Pancreas (tissue), 10 donors: ENCODE results near the gene NDUFS6. TPM values are rescaled to one million over a fixed set of nuclear protein-coding genes. Genes with fewer than 3 reads are reported as not detected.
"Not testable (repeated sequence)": the region's sequence is repeated elsewhere in the genome, so short reads cannot be mapped to it uniquely, and the experiment has no call there.

ENCODE experiments used
- ATAC-seq, 4 donors: fragments of 200-7000 bp; cut with Tn5 transposase; one replicate each; pipeline versions ENCODE4 v1.8.0 to v1.9.1; 2020; ENCODE audit warnings: mild to moderate bottlenecking in 4 of 4, moderate library complexity in 4 of 4
- DNase-seq, 6 donors: peaks; one replicate each; pipeline ENCODE4 v3.0.0-alpha.2; 2020
- FAIRE-seq: peaks from 2 replicates; lab custom pipeline; 2012; peaks lifted over from hg19 to GRCh38; lab: Jason Lieb, UNC
- H3K27ac ChIP-seq, 4 donors: fragments of 200-600 bp; sonication (generic); 1 replicate in 3 of 4; 2 replicates in 1 of 4; pipeline versions ENCODE4 v1.5.0 to v1.8.0; 2020
- H3K27me3 ChIP-seq, 4 donors: fragments of 200-600 bp; one replicate each; pipeline ENCODE4 v1.8.0; 2021
- H3K36me3 ChIP-seq, 3 donors: fragments of 200-600 bp; sonication (generic) in 1 of 3; one replicate each; pipeline versions ENCODE4 v1.5.0 to v1.8.0; 2020 to 2021
- H3K4me1 ChIP-seq, 3 donors: fragments of 200-600 bp; one replicate each; pipeline ENCODE4 v1.8.0; 2021
- H3K4me3 ChIP-seq, 4 donors: fragments of 200-600 bp; sonication (generic) in 2 of 4; one replicate each; pipeline versions ENCODE4 v1.5.0 to v1.8.0; 2020 to 2021
- H3K9me3 ChIP-seq, 4 donors: fragments of 200-600 bp; one replicate each; pipeline ENCODE4 v1.8.0; 2021
- WGBS, 2 donors: extraction: QIAGEN DNeasy Blood & Tissue Kit; methylation state at CpG; one replicate each; pipeline ENCODE4 v1.1.7; 2013; 5-methylcytosine and 5-hydroxymethylcytosine counted together
- intact Hi-C, 3 donors: fragments of 100-400 bp; cut with DNase I; formaldehyde crosslinking; loops; one replicate each; pipeline versions ENCODE4 v1.11.1 to v1.14.2; 2022
- polyA plus RNA-seq, 2 donors: library from polyadenylated mRNA; stranded (reverse); fragments of 200-250 nt; gene quantifications; one replicate each; pipeline ENCODE4 v1.2.3, GENCODE V29; 2013
- total RNA-seq, 6 donors: library from RNA; stranded (reverse); fragmentation: NEBNext Ultra II Directional in 4 of 6; extraction: Animal tissue kit (Norgen Biotek cat#: 25700) in 4 of 6; gene quantifications; one replicate each; pipeline versions ENCODE4 v1.2.1 to v1.2.4, GENCODE V29; 2021 to 2023
- TF ChIP-seq, protein P1 (sequence below), 4 donors: fragments of 200-600 bp; sonication (generic) in 3 of 4; IDR thresholded peaks; one replicate each; pipeline versions ENCODE4 v1.5.0 to v1.8.0; 2021; ENCODE audit warnings: antibody characterized with exemption in 4 of 4
- donor health status: healthy with polysubstance abuse.
- donor health status: DM: no; HTN: no; CAD: no; lungs with moderate emphysema.
- donor health status: DM: no; HTN: no; CAD: no.
- donor health status: control.
- donor health status: control.
- donor health status: Bipolar disorder and iron deficiency.
- donor health status: DM: yes; HTN: yes; CAD: no.
- donor health status: DM: no; HTN: no; CAD: no.
- donor health status: DM: no; HTN: no; CAD: no.
- donor health status: DM: yes; HTN: yes; CAD: no.

Gene NDUFS6
- total and polyA plus RNA-seq, 8 donors, result 8.2 to 41.9 (median 14.2) TPM

- FAIRE-seq, result no peak
Measured at GRCh38 chr5:1838013-1838412, 36.8 kb downstream of the NDUFS6 start.

GRCh38 chr5:1840071-1840547, 38.9 kb downstream of the NDUFS6 start:
- Histone ChIP-seq H3K9me3 (no peaks in the 10 kb centered on the region), H3K36me3 (no peaks in the 10 kb centered on the region), H3K4me3 (no peak overlapping the region), H3K27ac (no peak overlapping the region), H3K4me1 (no peaks in the 10 kb centered on the region), H3K27me3 (peaks cover 0 to 6% (median 0%) of the 10 kb centered on the region in 4 donors)
- peak in 1 of 6 donors; percentile 47 for DNase-seq
- ATAC-seq, result no peak
- intact Hi-C loops, result no loop called here
- FAIRE-seq, result no peak
- 68 to 80% methylated on average over 20 of the region's 20 CpGs for WGBS, 2 donors
- TF ChIP-seq, protein P1, sequence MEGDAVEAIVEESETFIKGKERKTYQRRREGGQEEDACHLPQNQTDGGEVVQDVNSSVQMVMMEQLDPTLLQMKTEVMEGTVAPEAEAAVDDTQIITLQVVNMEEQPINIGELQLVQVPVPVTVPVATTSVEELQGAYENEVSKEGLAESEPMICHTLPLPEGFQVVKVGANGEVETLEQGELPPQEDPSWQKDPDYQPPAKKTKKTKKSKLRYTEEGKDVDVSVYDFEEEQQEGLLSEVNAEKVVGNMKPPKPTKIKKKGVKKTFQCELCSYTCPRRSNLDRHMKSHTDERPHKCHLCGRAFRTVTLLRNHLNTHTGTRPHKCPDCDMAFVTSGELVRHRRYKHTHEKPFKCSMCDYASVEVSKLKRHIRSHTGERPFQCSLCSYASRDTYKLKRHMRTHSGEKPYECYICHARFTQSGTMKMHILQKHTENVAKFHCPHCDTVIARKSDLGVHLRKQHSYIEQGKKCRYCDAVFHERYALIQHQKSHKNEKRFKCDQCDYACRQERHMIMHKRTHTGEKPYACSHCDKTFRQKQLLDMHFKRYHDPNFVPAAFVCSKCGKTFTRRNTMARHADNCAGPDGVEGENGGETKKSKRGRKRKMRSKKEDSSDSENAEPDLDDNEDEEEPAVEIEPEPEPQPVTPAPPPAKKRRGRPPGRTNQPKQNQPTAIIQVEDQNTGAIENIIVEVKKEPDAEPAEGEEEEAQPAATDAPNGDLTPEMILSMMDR (IDR thresholded peaks at IDR 0.05), result no peak

More at GRCh38 chr5:1838013-1838412, 36.8 kb downstream of the NDUFS6 start:
- Histone ChIP-seq H3K36me3 (no peaks in the 10 kb centered on the region), H3K27ac (no peak overlapping the region), H3K9me3 (no peaks in the 10 kb centered on the region), H3K4me1 (no peaks in the 10 kb centered on the region), H3K27me3 (peaks cover 0 to 6% (median 0%) of the 10 kb centered on the region in 4 donors), H3K4me3 (no peak overlapping the region)
- DNase-seq (no peak), ATAC-seq (no peak)
- WGBS, 2 donors, result 80 to 86% methylated on average over 9 of the region's 9 CpGs
- TF ChIP-seq, protein P1 (IDR thresholded peaks at IDR 0.05), result no peak
- intact Hi-C loops, result no loop called here

GRCh38 chr5:1840741-1841521, 39.7 kb downstream of the NDUFS6 start:
- FAIRE-seq (no peak), DNase-seq (peak in 2 of 6 donors; percentile 39 to 54), ATAC-seq (no peak)
- no peak overlapping the region for H3K27ac ChIP-seq
- no peaks in the 10 kb centered on the region for H3K9me3 ChIP-seq
- no peaks in the 10 kb centered on the region for H3K4me1 ChIP-seq
- TF ChIP-seq, protein P1 (IDR thresholded peaks at IDR 0.05), result no peak
- WGBS, 2 donors, result 43 to 46% methylated on average over 31 of the region's 31 CpGs
- H3K27me3 ChIP-seq, result peaks cover 0 to 6% (median 0%) of the 10 kb centered on the region in 4 donors
- intact Hi-C loops, result no loop called here
- no peaks in the 10 kb centered on the region for H3K36me3 ChIP-seq
- no peak overlapping the region for H3K4me3 ChIP-seq

- intact Hi-C loops, result no loop called here
- TF ChIP-seq, protein P1 (IDR thresholded peaks at IDR 0.05), result no peak
- H3K9me3 ChIP-seq, result no peaks in the 10 kb centered on the region
- no peak for DNase-seq
- H3K27ac ChIP-seq, result no peak overlapping the region
- H3K36me3 ChIP-seq, result no peaks in the 10 kb centered on the region
- H3K4me1 ChIP-seq, result no peaks in the 10 kb centered on the region
- ATAC-seq, result no peak
- H3K4me3 ChIP-seq, result no peak overlapping the region
- FAIRE-seq, result no peak
- 33 to 37% methylated on average over 17 of the region's 17 CpGs for WGBS, 2 donors
- H3K27me3 ChIP-seq, result peaks cover 0 to 6% (median 0%) of the 10 kb centered on the region in 4 donors
Measured at GRCh38 chr5:1842004-1842819, 41.0 kb downstream of the NDUFS6 start.

- DNase-seq, intact Hi-C loops, H3K4me1 ChIP-seq, H3K36me3 ChIP-seq, H3K9me3 ChIP-seq, H3K27me3 ChIP-seq, H3K27ac ChIP-seq, H3K4me3 ChIP-seq, FAIRE-seq, ATAC-seq: not testable (repeated sequence)
- 74 to 80% methylated on average over 10 of the region's 10 CpGs for WGBS, 2 donors
Measured at GRCh38 chr5:1843761-1844160, 42.6 kb downstream of the NDUFS6 start.
